Ishikawa (cell line): ENCODE measurements around the gene DMWD.

ENCODE experiments used
- CEBPB ChIP-seq: IDR thresholded peaks from 2 replicates; pipeline ENCODE4 v1.6.1; 2012
- CREB1 ChIP-seq: IDR thresholded peaks from 2 replicates; pipeline ENCODE4 v1.6.1; 2012; ENCODE audit warnings: low read depth
- EGR1 ChIP-seq: IDR thresholded peaks from 2 replicates; pipeline ENCODE4 v1.6.1; 2012
- EP300 ChIP-seq: IDR thresholded peaks from 2 replicates; pipeline ENCODE4 v1.6.1; 2012; ENCODE audit warnings: borderline replicate concordance
- FOXM1 ChIP-seq: IDR thresholded peaks from 2 replicates; pipeline ENCODE4 v1.6.1; 2012; ENCODE audit warnings: low read depth, borderline replicate concordance
- NFIC ChIP-seq: IDR thresholded peaks from 2 replicates; pipeline ENCODE4 v1.6.1; 2012
- RAD21 ChIP-seq: IDR thresholded peaks from 2 replicates; pipeline ENCODE4 v1.6.1; 2012; ENCODE audit warnings: low read depth
- REST ChIP-seq: IDR thresholded peaks from 2 replicates; pipeline ENCODE4 v1.6.1; 2012; ENCODE audit warnings: low read depth, mild to moderate bottlenecking
- TAF1 ChIP-seq: IDR thresholded peaks from 2 replicates; pipeline ENCODE4 v1.6.1; 2012; ENCODE audit warnings: low read depth, mild to moderate bottlenecking
- TCF12 ChIP-seq: IDR thresholded peaks from 2 replicates; pipeline ENCODE4 v1.6.1; 2012; ENCODE audit warnings: low read depth
- TEAD4 ChIP-seq: IDR thresholded peaks from 2 replicates; pipeline ENCODE4 v1.6.1; 2012
- USF1 ChIP-seq: IDR thresholded peaks from 2 replicates; pipeline ENCODE4 v1.6.1; 2012
- YY1 ChIP-seq: IDR thresholded peaks from 2 replicates; pipeline ENCODE4 v1.6.1; 2012; ENCODE audit warnings: low read depth
- ZBTB7A ChIP-seq: IDR thresholded peaks from 2 replicates; pipeline ENCODE4 v1.6.1; 2012; ENCODE audit warnings: low read depth
- TF ChIP-seq, protein P1 (sequence below): IDR thresholded peaks from 2 replicates; pipeline ENCODE4 v1.6.1; 2012

The DMWD gene

GRCh38 chr19:45801603-45802175 is 9.0 kb upstream of the DMWD start:
- TF ChIP-seq YY1, result no peak
- TF ChIP-seq REST, result no peak
- TF ChIP-seq ZBTB7A, result no peak
- TF ChIP-seq TEAD4, result no peak
- TF ChIP-seq, protein P1, sequence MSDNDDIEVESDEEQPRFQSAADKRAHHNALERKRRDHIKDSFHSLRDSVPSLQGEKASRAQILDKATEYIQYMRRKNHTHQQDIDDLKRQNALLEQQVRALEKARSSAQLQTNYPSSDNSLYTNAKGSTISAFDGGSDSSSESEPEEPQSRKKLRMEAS, result no peak

- TF ChIP-seq TCF12 (no peak), YY1 (no peak), TAF1 (no peak), FOXM1 (no peak), CEBPB (no peak), EGR1 (no peak), EP300 (no peak), NFIC (no peak), TEAD4 (no peak), CREB1 (no peak), REST (no peak), USF1 (no peak), ZBTB7A (no peak), RAD21 (no peak)
- TF ChIP-seq, protein P1, result no peak
These were observed 7.5 kb upstream of the DMWD start for GRCh38 chr19:45800070-45800553.

DNA sequence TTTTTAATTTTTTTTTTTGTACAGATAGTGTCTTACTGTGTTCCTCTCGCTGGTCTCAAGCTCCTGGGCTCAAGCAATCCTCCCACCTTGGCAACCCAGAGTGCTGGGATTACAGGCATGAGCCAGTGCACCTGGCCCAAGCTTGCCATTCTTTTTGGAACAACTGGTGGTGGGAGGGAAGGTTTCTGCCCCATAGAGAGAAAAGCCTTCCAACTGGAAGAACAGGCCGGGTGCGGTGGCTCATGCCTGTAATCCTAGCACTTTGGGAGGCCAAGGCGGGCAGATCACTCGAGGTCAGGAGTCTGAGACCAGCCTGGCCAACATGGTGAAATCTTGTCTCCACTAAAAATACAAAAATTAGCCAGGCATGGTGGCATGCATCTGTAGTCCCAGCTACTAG is 6.9 kb upstream of the DMWD start:
- TF ChIP-seq, protein P1, result peak; percentile 60
- TF ChIP-seq EP300, result peak; percentile 28; the same call in 1 of the 2 replicates

GRCh38 chr19:45798995-45799517 is 6.4 kb upstream of the DMWD start:
- TF ChIP-seq TAF1 (no peak), RAD21 (peak; percentile 55), EGR1 (no peak), TCF12 (no peak), YY1 (no peak), CREB1 (no peak), ZBTB7A (no peak), FOXM1 (no peak), NFIC (no peak), USF1 (no peak), CEBPB (peak; percentile 7; the same call in 1 of the 2 replicates), EP300 (no peak), REST (no peak), TEAD4 (no peak)
- TF ChIP-seq, protein P1, result no peak
